Stimulated activated CD4-positive, alpha-beta T cell treated with anti-CD3 and anti-CD28 coated beads, Interleukin-2, amount 100 ng/mL, for 48 hours (primary cell): ENCODE measurements around the gene MYH10.
"Not testable (repeated sequence)": the region's sequence is repeated elsewhere in the genome, so short reads cannot be mapped to it uniquely, and the experiment has no call there.

Experiments
- DNase-seq, 2 donors: peaks; one replicate each; pipeline ENCODE4 v3.0.0-alpha.2; 2020

Gene MYH10

GRCh38 chr17:8630227-8630801 lies at the start of gene MYH10:
Gene MYH10 (minus strand): TSS chr17:8630725. CDS start chr17:8623246, 7,479 bp downstream.
- DNase-seq = no peak

GRCh38 chr17:8679126-8679525 lies 48.6 kb upstream of the MYH10 start:
- no peak for DNase-seq

- DNase-seq = no peak
These were observed 44.8 kb upstream of the MYH10 start for GRCh38 chr17:8675306-8675705.

- no peak for DNase-seq
These were observed 44.1 kb upstream of the MYH10 start for GRCh38 chr17:8674344-8675305.

GRCh38 chr17:8673612-8674011 lies 43.1 kb upstream of the MYH10 start:
- DNase-seq = no peak

- DNase-seq = no peak
These were observed 41.8 kb upstream of the MYH10 start for GRCh38 chr17:8672326-8672725.

GRCh38 chr17:8670421-8670820 lies 39.9 kb upstream of the MYH10 start:
- no peak for DNase-seq

GRCh38 chr17:8668176-8668740 lies 37.7 kb upstream of the MYH10 start:
- no peak for DNase-seq

- no peak for DNase-seq
These were observed 36.9 kb upstream of the MYH10 start for GRCh38 chr17:8667421-8667820.

GRCh38 chr17:8665684-8666083 lies 35.2 kb upstream of the MYH10 start:
- DNase-seq = no peak

GRCh38 chr17:8664456-8665126 lies 34.1 kb upstream of the MYH10 start:
- no peak for DNase-seq

GRCh38 chr17:8662973-8663372 lies 32.4 kb upstream of the MYH10 start:
- DNase-seq = no peak

GRCh38 chr17:8662076-8662831 lies 31.7 kb upstream of the MYH10 start:
- no peak for DNase-seq

GRCh38 chr17:8660709-8661108 lies 30.2 kb upstream of the MYH10 start:
- DNase-seq = not testable (repeated sequence)

- no peak for DNase-seq
These were observed 29.4 kb upstream of the MYH10 start for GRCh38 chr17:8659758-8660410.

- no peak for DNase-seq
These were observed 28.3 kb upstream of the MYH10 start for GRCh38 chr17:8658810-8659209.

- no peak for DNase-seq
These were observed 26.2 kb upstream of the MYH10 start for GRCh38 chr17:8656693-8657092.

- no peak for DNase-seq
These were observed 24.3 kb upstream of the MYH10 start for GRCh38 chr17:8654822-8655221.

GRCh38 chr17:8651013-8651412 lies 20.5 kb upstream of the MYH10 start:
- DNase-seq = no peak

- DNase-seq = no peak
These were observed 19.6 kb upstream of the MYH10 start for GRCh38 chr17:8650119-8650499.

GRCh38 chr17:8649157-8650118 lies 18.9 kb upstream of the MYH10 start:
- no peak for DNase-seq
